ENCODE data around the gene CMYA5.

CMYA5 gene

DNA sequence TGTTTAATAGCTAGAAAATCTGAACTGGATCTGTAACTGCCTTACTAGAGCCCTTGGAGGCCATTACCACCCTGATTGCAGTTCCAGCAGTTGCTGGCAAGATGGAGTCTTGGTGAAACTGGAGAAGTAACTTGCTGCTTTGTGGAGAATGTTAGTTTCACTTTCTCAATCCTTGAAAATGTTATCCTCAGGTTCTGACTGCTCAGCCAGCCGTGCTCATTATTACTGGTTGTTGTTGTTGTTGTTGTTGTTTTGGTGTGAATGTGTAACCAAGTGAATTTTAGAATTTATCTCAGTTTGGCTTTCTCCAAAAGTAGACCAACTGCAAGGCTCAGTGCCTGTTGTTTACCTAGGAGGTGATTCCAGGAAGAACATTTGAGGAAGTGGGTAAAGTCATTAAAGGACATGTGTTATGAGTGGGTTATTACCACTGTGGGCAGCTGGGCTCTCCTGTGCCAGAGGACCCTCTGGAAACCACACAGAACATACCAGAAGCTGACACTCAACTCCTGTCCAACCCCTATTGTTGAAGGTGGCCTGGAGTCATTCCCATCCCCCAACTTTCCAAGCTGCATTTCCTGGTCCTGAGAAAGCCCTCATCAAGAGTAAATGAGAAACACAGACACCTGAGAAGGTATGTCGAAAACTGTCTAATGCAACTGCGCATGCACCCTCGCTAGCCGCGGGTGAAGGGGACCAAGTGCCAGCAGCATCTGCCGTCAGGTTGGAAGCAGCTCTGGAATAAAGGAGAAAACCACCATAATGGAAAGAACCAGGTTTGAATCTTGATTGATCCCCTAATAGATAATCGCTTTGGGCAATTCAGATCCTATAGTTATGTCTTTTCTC is 111.6 kb downstream of the CMYA5 start:
- peak; percentile 48 for DNase-seq

DNA sequence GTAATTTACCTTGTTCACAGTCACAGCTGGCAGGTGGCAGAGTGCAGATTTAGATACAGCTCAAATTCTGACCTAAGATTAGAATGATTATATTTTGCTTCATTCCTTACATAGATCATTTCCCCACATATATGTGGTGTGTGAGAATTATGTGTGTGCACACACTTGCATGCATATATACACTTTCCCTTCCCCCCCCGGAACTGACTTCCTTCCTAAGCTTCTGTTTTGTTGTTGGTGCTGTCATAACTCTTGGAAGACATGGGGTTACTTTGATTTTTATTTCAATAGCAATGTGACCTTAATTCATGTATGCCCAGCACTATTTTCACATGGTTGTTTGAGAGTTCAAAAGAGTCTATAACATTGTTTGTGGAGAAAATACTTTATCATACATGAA is 112.8 kb downstream of the CMYA5 start:
- DNase-seq = peak; percentile 11

DNA sequence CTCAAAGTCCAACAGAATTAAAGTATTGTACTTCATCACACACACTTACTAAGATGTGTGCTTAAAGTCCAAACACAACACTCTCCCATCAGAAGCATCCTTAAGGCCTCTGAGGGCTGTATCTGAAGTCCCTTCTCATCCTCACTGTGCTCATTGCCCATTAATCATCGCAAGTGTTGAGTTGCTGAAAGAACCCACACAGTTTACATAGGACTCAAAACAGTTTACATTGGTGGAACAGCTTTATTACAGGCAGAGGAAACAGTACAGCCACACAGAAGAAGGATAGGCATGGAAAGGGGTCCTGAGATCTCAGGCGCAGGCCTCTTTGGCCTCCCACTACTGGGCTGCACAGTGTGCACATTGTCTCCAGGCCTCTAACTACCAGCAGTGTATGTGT is 113.4 kb downstream of the CMYA5 start:
- no peak for DNase-seq

DNA sequence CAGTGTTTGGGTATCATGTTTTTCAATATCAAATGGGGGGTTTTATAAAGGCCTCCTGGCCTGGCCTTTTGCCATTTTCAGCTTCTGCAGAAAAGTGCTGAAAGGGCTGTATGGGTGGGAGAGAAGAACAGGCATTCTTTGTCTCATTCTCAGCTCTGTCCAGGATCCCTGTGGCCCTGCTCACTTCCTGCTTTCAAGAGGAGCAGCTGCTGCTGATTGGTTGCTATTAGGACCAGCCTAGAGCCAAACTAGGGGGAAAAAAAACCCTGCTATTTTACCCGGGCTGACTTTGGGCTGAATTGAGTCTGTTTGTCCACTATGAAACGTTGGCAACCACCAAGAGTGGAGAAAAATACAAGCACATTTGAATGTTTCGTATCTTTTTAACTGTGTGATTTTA is 117.1 kb downstream of the CMYA5 start:
- no peak for DNase-seq

- no peak for DNase-seq
These were observed 120.1 kb downstream of the CMYA5 start for GRCh38 chr5:79809743-79810142.

- no peak for DNase-seq
These were observed 121.4 kb downstream of the CMYA5 start for GRCh38 chr5:79811081-79811480.

GRCh38 chr5:79811904-79812303 is 122.3 kb downstream of the CMYA5 start:
- no peak for DNase-seq

- no peak for DNase-seq
These were observed 125.1 kb downstream of the CMYA5 start for GRCh38 chr5:79814699-79815098.

- no peak for DNase-seq
These were observed 126.4 kb downstream of the CMYA5 start for GRCh38 chr5:79816014-79816413.

DNA sequence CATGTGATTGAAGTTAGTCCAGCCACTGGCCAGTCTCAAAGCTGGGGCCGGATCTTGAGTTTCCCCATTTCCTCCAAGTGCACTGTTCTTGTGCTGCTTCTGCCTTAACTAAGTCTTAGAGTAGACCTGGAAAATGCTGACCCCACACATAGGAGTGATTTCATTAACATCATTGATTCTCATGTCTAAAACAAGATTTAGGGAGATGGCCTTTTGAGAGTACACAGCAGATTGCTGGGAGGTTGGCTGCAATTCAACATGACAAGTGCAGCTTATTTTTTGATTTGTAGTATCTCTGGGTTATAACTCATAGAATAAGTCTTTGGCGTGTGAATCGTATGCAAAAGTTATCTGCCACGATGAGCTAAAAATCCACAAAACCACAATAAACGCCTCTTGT is 131.0 kb downstream of the CMYA5 start:
- no peak for DNase-seq

- no peak for DNase-seq
These were observed 134.8 kb downstream of the CMYA5 start for GRCh38 chr5:79824444-79824843.

DNA sequence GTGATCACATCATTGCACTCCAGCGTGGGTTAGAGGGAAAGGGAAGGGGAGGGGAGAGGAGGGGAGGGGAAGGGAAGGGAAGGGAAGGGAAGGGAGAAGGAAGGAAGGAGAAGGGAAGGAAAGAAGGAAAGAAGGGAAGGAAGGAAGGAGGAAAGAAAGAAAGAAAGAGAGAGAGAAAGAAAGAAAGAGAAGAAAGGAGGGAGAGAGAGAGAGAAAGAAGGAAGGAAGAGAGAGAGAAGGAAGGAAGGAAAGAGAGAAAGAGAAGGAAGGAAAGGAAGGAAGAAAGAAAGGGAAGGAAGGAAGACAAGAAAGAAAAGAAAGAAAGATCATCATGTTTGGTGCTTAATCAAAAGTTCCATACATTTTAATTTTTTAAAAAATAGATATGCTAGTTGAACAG is 136.2 kb downstream of the CMYA5 start:
- DNase-seq = no peak

GRCh38 chr5:79827159-79827629 is 137.6 kb downstream of the CMYA5 start:
- DNase-seq = no peak

DNA sequence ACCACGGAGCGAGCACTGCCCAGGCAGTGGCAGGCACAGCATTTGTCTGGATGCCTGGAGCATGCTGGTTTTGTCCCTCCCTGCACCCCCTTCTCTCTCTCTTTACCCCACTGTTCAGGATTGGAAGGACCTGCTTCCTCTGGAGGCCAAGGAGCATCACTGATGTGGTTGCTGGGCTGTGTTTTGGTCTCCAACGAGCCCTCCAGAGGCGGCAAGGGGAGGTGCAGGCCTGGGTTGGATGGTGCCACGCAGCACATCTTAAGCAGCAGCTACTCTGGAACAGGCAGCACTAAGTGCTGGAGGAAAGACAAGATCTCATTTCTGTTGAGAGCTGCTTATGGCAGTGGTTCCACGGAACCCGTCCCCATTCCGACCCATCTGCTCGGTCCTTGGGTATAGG is 139.6 kb downstream of the CMYA5 start:
- DNase-seq = no peak

GRCh38 chr5:79831381-79832309 is 142.0 kb downstream of the CMYA5 start:
- no peak for DNase-seq

GRCh38 chr5:79832911-79833310 is 143.3 kb downstream of the CMYA5 start:
- DNase-seq = no peak

- DNase-seq = no peak
These were observed 144.6 kb downstream of the CMYA5 start for GRCh38 chr5:79834098-79834753.

GRCh38 chr5:79834754-79835714 is 145.4 kb downstream of the CMYA5 start:
- DNase-seq = no peak

DNA sequence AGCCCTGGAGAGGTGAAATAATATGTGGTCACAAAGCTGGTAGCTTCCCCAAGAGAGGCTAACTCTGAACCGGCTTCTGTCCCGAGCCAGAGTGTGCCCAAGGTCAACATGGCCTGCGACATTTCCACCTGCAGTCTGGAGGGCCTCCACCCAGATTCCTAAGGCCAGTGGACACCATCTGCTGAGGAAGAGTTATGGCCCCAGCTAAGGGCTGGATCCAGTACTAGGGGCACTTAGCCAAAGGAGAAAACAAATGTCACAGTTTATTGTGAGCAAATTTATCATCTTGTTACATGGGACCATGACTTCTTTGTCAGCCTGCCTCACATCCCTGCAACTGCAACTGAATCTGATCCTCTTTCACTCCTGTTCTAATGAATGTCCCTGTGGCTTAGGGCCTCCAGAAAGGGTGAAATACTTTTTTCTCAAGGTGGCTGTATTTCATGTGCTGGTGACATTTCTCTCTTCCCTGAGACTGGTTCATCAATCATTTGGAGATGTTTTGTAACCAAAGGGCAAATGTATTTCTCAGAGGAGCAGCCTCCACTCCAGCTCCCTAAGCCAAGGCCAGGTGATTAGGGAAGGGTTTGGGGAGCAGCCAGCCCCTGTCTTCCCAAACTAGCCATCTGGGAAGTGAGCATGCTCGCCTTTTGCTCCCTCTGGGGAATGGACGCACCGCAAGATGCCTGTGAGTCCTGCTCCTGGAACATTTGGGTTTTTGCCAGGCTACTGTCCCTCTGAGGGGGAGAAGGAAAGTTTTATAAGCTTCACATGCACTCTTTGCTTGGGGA is 148.3 kb downstream of the CMYA5 start:
- DNase-seq = no peak

DNA sequence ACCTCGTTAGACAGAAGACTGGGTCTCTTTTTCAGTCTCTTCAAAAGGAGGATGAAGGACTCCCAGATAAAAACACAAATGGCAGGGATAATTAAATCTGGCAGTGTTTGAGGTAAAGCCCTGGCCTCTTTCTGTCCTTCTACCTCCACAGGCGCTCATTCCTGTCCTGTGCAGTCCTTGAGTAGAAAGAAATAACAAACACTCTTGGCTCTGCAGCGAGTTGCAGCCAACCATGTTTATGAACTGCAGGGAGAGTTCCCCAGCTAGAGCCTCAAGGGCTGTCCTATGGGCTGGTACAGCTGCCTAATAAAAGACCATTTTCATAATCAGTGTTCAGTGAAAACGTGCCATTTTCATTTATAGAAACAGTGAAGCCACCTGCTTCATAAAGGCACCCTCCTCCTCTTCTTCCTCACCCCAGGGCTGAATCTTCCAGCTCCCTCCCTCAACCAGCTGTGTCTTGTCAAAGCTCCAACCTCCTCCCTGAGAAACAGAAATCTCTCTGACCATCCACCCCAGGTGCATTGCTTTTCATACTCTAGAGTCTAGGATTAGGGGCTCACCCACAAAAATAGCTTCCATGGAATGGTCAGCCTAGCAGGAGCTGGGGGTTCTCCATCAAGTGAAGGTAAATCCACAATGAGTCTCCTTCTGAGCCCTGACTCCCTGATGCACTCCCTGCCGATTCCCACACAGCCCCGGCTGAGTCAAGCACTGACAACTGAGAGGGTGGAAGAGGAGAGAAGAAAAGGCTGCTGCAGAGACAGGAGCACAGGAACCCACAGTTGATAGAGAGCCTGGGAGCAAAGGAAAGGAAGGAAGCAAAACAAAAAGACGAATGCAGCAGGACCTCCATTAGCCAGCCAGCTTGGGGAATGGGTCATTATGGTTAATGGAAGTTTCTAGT is 150.7 kb downstream of the CMYA5 start:
- DNase-seq = no peak

All from suppressor macrophage treated with lipopolysaccharide for 4 hours (primary cell).